OCI-LY7 (cell line): ENCODE data around the gene HOOK2.

Experiments used
- EZH2phosphoT487 ChIP-seq: fragments of 200-600 bp; sonication (generic); IDR thresholded peaks from 2 replicates; pipeline ENCODE4 v1.6.1; 2018; ENCODE audit warnings: low read depth, borderline replicate concordance, mild to moderate bottlenecking, mixed run types, antibody characterized with exemption, low read length, moderate library complexity, mixed read lengths
- TF ChIP-seq, protein P1 (sequence below): fragments of 200-600 bp; sonication (generic); conservative IDR thresholded peaks from 2 replicates; pipeline ENCODE4 v1.5.1; 2014; ENCODE audit warnings: mild to moderate bottlenecking, antibody characterized with exemption, low read length, moderate library complexity, mixed read lengths

DNA sequence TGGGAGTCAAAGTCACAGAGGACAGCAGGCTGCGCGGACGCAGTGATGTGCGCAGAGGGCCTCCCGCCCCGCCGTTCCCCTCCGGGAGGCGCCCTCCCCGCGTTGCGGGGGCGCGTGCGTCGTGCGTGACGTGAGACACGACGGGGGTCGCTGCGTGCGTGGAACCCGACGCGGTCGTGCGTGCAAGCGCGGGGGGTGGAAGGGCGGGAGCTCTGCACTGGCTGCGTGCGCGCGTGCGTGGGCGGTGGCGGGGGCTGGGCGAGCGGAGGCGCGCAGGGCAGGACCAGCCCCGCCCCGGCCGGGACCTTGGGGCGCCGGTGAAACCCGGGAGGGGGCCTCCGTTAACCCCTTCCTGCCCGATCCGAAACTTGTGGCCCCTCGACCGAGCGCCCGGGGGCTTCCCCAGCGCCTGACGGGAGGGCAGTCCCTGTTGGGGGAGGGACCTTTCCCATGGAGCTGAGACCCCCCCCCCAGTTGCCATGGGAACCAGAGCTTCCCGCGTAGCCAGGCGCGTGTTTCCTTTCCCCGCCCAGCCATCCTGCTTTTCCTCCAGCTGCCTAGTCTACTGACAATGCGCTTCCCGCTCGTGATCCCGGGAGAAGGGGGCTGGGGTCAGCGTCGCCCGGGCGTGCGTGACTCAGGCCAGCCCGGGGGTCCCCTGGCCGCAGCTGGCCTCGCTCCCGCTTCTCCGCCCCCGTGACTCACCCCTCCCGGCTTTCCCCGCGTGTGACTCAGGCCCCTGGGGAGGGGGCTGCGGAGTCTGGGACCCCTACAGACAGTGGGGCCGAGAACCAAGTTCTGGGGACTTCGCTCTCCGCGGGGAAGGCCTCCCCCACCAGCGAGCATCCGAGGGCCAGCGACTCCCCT is 7.3 kb upstream of the HOOK2 start:
- TF ChIP-seq, protein P1, sequence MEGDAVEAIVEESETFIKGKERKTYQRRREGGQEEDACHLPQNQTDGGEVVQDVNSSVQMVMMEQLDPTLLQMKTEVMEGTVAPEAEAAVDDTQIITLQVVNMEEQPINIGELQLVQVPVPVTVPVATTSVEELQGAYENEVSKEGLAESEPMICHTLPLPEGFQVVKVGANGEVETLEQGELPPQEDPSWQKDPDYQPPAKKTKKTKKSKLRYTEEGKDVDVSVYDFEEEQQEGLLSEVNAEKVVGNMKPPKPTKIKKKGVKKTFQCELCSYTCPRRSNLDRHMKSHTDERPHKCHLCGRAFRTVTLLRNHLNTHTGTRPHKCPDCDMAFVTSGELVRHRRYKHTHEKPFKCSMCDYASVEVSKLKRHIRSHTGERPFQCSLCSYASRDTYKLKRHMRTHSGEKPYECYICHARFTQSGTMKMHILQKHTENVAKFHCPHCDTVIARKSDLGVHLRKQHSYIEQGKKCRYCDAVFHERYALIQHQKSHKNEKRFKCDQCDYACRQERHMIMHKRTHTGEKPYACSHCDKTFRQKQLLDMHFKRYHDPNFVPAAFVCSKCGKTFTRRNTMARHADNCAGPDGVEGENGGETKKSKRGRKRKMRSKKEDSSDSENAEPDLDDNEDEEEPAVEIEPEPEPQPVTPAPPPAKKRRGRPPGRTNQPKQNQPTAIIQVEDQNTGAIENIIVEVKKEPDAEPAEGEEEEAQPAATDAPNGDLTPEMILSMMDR, result 0 out of 2 replicates have a peak, but pooled peaks have one; percentile 17
- TF ChIP-seq EZH2phosphoT487, result no peak
